ENCODE data around the gene EIPR1.

The EIPR1 gene

GRCh38 chr2:3251946-3252345 is 125.7 kb downstream of the EIPR1 start:
- no peak for ATAC-seq (ENCODE audit: low read depth)

GRCh38 chr2:3249476-3249962 is 128.1 kb downstream of the EIPR1 start:
- no peak for ATAC-seq (ENCODE audit: low read depth)

More at GRCh38 chr2:3251946-3252345, 125.7 kb downstream of the EIPR1 start:
- no peaks in the 10 kb centered on the region for H3K4me1 ChIP-seq (ENCODE audit: insufficient read depth, poor library complexity, severe bottlenecking)
- DNase-seq (ENCODE audit: low spot score): no peak
- no peaks in the 10 kb centered on the region for H3K9me3 ChIP-seq (ENCODE audit: severe bottlenecking)
- H3K4me3 ChIP-seq (ENCODE audit: severe bottlenecking): no peak overlapping the region
- no peak overlapping the region for H3K27ac ChIP-seq (ENCODE audit: poor library complexity, severe bottlenecking)
- no peak for TF ChIP-seq CTCF (IDR thresholded peaks at IDR 0.05; ENCODE audit: poor library complexity, severe bottlenecking)
- H3K36me3 ChIP-seq (ENCODE audit: low read depth): no peaks in the 10 kb centered on the region
- H3K27me3 ChIP-seq (ENCODE audit: insufficient read depth, poor library complexity, severe bottlenecking): no peaks in the 10 kb centered on the region

DNA sequence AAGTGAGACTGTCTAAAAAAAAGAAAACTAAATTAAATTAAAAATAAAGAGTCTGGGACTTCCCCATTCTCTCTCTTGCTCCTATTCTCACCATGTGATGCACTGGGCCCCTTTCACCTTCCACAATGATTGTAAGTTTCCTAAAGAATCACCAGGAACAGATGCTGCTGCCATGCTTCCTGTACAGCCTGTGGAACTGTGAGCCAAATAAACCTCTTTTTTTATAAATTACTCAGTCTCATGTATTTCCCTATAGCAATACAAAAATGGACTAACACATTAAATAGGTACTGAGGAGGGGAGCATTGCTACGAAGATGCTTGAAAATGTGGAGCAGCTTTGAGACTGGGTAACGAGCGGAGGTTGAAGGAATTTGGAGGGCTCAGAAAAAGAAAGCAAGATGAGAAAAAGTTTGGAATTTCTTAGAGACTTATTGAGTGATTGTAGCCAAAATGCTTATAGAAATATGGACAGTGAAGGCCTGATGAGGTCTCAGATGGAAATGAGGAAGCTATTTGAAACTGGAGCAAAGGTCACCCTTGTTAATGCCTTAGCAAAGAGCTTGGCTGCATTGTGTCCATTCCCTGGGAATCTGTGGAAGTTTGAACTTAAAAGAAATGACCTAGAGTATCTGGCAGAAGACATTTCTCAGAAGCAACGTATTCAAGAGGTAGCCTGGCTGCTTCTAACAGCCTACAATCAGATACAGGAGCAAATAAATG is 128.7 kb downstream of the EIPR1 start:
- ATAC-seq (ENCODE audit: low read depth) (no peak), DNase-seq (ENCODE audit: low spot score) (no peak)
- Histone ChIP-seq H3K9me3 (ENCODE audit: severe bottlenecking) (no peaks in the 10 kb centered on the region), H3K27ac (ENCODE audit: poor library complexity, severe bottlenecking) (no peak overlapping the region), H3K4me1 (ENCODE audit: insufficient read depth, poor library complexity, severe bottlenecking) (no peaks in the 10 kb centered on the region), H3K36me3 (ENCODE audit: low read depth) (no peaks in the 10 kb centered on the region), H3K4me3 (ENCODE audit: severe bottlenecking) (no peak overlapping the region), H3K27me3 (ENCODE audit: insufficient read depth, poor library complexity, severe bottlenecking) (no peaks in the 10 kb centered on the region)
- TF ChIP-seq CTCF (IDR thresholded peaks at IDR 0.05; ENCODE audit: poor library complexity, severe bottlenecking): no peak

More at GRCh38 chr2:3249476-3249962, 128.1 kb downstream of the EIPR1 start:
- no peaks in the 10 kb centered on the region for H3K9me3 ChIP-seq (ENCODE audit: severe bottlenecking)
- H3K36me3 ChIP-seq (ENCODE audit: low read depth): no peaks in the 10 kb centered on the region
- no peak overlapping the region for H3K27ac ChIP-seq (ENCODE audit: poor library complexity, severe bottlenecking)
- TF ChIP-seq CTCF (IDR thresholded peaks at IDR 0.05; ENCODE audit: poor library complexity, severe bottlenecking): no peak
- DNase-seq (ENCODE audit: low spot score): no peak
- no peaks in the 10 kb centered on the region for H3K4me1 ChIP-seq (ENCODE audit: insufficient read depth, poor library complexity, severe bottlenecking)
- no peak overlapping the region for H3K4me3 ChIP-seq (ENCODE audit: severe bottlenecking)
- H3K27me3 ChIP-seq (ENCODE audit: insufficient read depth, poor library complexity, severe bottlenecking): no peaks in the 10 kb centered on the region

GRCh38 chr2:3246928-3247714 is 130.5 kb downstream of the EIPR1 start:
- Histone ChIP-seq H3K27me3 (ENCODE audit: insufficient read depth, poor library complexity, severe bottlenecking) (no peaks in the 10 kb centered on the region), H3K4me1 (ENCODE audit: insufficient read depth, poor library complexity, severe bottlenecking) (no peaks in the 10 kb centered on the region), H3K4me3 (ENCODE audit: severe bottlenecking) (no peak overlapping the region), H3K27ac (ENCODE audit: poor library complexity, severe bottlenecking) (no peak overlapping the region), H3K9me3 (ENCODE audit: severe bottlenecking) (no peaks in the 10 kb centered on the region), H3K36me3 (ENCODE audit: low read depth) (no peaks in the 10 kb centered on the region)
- DNase-seq (ENCODE audit: low spot score) (no peak), ATAC-seq (ENCODE audit: low read depth) (no peak)
- no peak for TF ChIP-seq CTCF (IDR thresholded peaks at IDR 0.05; ENCODE audit: poor library complexity, severe bottlenecking)

All from RWPE2 (cell line).